ENCODE measurements around the gene CXCL16. TPM values are rescaled to one million over a fixed set of nuclear protein-coding genes. Genes with fewer than 3 reads are reported as not detected.

Gene CXCL16
- total and polyA plus RNA-seq, 10 of the 15 experiments (the other 5 are each of a cell fraction or from before 2014, with no cell fraction given) = 0.15 to 2.2 (median 0.65) TPM

GRCh38 chr17:4721203-4722135 lies 18.3 kb downstream of the CXCL16 start (continued):
- TF ChIP-seq NR2C1 (IDR thresholded peaks at IDR 0.05) (peak; percentile 30; the same call in 1 of the 2 replicates), NFYB (IDR thresholded peaks at IDR 0.05; ENCODE audit: insufficient read depth, low read depth, low read length) (no peak), NRF1 (conservative IDR thresholded peaks at IDR 0.05; ENCODE audit: low read depth, low read length) (no peak), ASH2L (IDR thresholded peaks at IDR 0.05; ENCODE audit: borderline replicate concordance, low read depth) (no peak), MEF2B (IDR thresholded peaks at IDR 0.05; ENCODE audit: partially characterized antibody, poor library complexity, severe bottlenecking) (no peak), SPI1 (IDR thresholded peaks at IDR 0.05; ENCODE audit: borderline replicate concordance, insufficient read depth, low read depth, low read length) (no peak), IRF4 (IDR thresholded peaks at IDR 0.05; ENCODE audit: low read depth, low read length) (peak; percentile 56; the same call in 1 of the 2 replicates), YY1 (IDR thresholded peaks at IDR 0.05; ENCODE audit: low read depth, low read length) (no peak), MTA2 (IDR thresholded peaks at IDR 0.05; ENCODE audit: low read depth) (no peak), RELA (IDR thresholded peaks at IDR 0.05; ENCODE audit: borderline replicate concordance, partially characterized antibody) (no peak), JUNB (IDR thresholded peaks at IDR 0.05) (peak; percentile 67), SMAD1 (IDR thresholded peaks at IDR 0.05; ENCODE audit: low read depth, partially characterized antibody) (no peak), NR2F1 (conservative IDR thresholded peaks at IDR 0.05) (peak; percentile 94), EED (IDR thresholded peaks at IDR 0.05; ENCODE audit: low read depth) (peak; percentile 75), CBX3 (IDR thresholded peaks at IDR 0.05; ENCODE audit: borderline replicate concordance, low read depth) (no peak), CREB1 (IDR thresholded peaks at IDR 0.05; ENCODE audit: low read depth) (peak; percentile 55; the same call in 1 of the 2 replicates), CREM (IDR thresholded peaks at IDR 0.05; ENCODE audit: low read depth) (peak; percentile 47; the same call in 1 of the 2 replicates), BACH1 (IDR thresholded peaks at IDR 0.05; ENCODE audit: borderline replicate concordance) (no peak)
- TF ChIP-seq, protein P1, sequence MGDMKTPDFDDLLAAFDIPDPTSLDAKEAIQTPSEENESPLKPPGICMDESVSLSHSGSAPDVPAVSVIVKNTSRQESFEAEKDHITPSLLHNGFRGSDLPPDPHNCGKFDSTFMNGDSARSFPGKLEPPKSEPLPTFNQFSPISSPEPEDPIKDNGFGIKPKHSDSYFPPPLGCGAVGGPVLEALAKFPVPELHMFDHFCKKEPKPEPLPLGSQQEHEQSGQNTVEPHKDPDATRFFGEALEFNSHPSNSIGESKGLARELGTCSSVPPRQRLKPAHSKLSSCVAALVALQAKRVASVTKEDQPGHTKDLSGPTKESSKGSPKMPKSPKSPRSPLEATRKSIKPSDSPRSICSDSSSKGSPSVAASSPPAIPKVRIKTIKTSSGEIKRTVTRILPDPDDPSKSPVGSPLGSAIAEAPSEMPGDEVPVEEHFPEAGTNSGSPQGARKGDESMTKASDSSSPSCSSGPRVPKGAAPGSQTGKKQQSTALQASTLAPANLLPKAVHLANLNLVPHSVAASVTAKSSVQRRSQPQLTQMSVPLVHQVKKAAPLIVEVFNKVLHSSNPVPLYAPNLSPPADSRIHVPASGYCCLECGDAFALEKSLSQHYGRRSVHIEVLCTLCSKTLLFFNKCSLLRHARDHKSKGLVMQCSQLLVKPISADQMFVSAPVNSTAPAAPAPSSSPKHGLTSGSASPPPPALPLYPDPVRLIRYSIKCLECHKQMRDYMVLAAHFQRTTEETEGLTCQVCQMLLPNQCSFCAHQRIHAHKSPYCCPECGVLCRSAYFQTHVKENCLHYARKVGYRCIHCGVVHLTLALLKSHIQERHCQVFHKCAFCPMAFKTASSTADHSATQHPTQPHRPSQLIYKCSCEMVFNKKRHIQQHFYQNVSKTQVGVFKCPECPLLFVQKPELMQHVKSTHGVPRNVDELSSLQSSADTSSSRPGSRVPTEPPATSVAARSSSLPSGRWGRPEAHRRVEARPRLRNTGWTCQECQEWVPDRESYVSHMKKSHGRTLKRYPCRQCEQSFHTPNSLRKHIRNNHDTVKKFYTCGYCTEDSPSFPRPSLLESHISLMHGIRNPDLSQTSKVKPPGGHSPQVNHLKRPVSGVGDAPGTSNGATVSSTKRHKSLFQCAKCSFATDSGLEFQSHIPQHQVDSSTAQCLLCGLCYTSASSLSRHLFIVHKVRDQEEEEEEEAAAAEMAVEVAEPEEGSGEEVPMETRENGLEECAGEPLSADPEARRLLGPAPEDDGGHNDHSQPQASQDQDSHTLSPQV (IDR thresholded peaks at IDR 0.05) = no peak
- TF ChIP-seq, protein P2, sequence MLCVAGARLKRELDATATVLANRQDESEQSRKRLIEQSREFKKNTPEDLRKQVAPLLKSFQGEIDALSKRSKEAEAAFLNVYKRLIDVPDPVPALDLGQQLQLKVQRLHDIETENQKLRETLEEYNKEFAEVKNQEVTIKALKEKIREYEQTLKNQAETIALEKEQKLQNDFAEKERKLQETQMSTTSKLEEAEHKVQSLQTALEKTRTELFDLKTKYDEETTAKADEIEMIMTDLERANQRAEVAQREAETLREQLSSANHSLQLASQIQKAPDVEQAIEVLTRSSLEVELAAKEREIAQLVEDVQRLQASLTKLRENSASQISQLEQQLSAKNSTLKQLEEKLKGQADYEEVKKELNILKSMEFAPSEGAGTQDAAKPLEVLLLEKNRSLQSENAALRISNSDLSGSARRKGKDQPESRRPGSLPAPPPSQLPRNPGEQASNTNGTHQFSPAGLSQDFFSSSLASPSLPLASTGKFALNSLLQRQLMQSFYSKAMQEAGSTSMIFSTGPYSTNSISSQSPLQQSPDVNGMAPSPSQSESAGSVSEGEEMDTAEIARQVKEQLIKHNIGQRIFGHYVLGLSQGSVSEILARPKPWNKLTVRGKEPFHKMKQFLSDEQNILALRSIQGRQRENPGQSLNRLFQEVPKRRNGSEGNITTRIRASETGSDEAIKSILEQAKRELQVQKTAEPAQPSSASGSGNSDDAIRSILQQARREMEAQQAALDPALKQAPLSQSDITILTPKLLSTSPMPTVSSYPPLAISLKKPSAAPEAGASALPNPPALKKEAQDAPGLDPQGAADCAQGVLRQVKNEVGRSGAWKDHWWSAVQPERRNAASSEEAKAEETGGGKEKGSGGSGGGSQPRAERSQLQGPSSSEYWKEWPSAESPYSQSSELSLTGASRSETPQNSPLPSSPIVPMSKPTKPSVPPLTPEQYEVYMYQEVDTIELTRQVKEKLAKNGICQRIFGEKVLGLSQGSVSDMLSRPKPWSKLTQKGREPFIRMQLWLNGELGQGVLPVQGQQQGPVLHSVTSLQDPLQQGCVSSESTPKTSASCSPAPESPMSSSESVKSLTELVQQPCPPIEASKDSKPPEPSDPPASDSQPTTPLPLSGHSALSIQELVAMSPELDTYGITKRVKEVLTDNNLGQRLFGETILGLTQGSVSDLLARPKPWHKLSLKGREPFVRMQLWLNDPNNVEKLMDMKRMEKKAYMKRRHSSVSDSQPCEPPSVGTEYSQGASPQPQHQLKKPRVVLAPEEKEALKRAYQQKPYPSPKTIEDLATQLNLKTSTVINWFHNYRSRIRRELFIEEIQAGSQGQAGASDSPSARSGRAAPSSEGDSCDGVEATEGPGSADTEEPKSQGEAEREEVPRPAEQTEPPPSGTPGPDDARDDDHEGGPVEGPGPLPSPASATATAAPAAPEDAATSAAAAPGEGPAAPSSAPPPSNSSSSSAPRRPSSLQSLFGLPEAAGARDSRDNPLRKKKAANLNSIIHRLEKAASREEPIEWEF (IDR thresholded peaks at IDR 0.05; ENCODE audit: insufficient replicate concordance, low read depth, low read length) = no peak

All from GM12878 (cell line).